HEK293 (cell line): ENCODE measurements around the gene CHRNE.

Source experiments
- CTCF ChIA-PET: fragments of 350-600 bp; formaldehyde crosslinking; extraction: SDS; loops from one replicate; lab custom pipeline; 2021; ENCODE audit warnings: antibody characterized with exemption; lab: Yijun Ruan, JAX
- POLR2A ChIA-PET: fragments of 300-600 bp; formaldehyde crosslinking; extraction: SDS; loops from one replicate; lab custom pipeline; 2020; ENCODE audit warnings: antibody characterized with exemption, inconsistent platforms; lab: Yijun Ruan, JAX
- H3K27ac ChIP-seq: fragments of 200-500 bp; sonication (Bioruptor generic); 2 replicates; pipeline ENCODE4 v1.5.1; 2014; ENCODE audit warnings: low read depth, low read length, control low read depth, inconsistent platforms; ENCODE audit errors: extremely low read depth
- H3K36me3 ChIP-seq, 2 experiments: fragments of 200-500 bp in 1 of 2; sonication (Bioruptor generic) in 1 of 2; 1 replicate in 1 of 2; 2 replicates in 1 of 2; pipeline ENCODE4 v1.5.1; 2014 to 2017; ENCODE audit warnings: inconsistent platforms in 2 of 2, low read length in 2 of 2; ENCODE audit not compliant: control insufficient read depth in 2 of 2, insufficient read depth in 1 of 2
- H3K4me1 ChIP-seq: fragments of 200-500 bp; sonication (Bioruptor generic); 2 replicates; pipeline ENCODE4 v1.5.1; 2014; ENCODE audit warnings: mild to moderate bottlenecking, low read length, inconsistent platforms; ENCODE audit not compliant: control insufficient read depth, insufficient read depth
- H3K4me3 ChIP-seq: 2 replicates; pipeline ENCODE4 v1.5.1; 2011; ENCODE audit warnings: low read depth, mild to moderate bottlenecking, control low read depth, low read length, moderate library complexity
- H3K9me3 ChIP-seq: fragments of 200-500 bp; sonication (Bioruptor generic); 2 replicates; pipeline ENCODE4 v1.5.1; 2014; ENCODE audit warnings: low read depth, low read length, inconsistent platforms; ENCODE audit not compliant: control insufficient read depth, insufficient read depth
- GLI4 ChIP-seq: fragments of 450-650 bp; formaldehyde crosslinking; IDR thresholded peaks from 2 replicates; pipeline ENCODE4 v1.5.1; 2016; ENCODE audit warnings: missing biosample characterization, missing genetic modification characterization
- HOXD13 ChIP-seq: sonication (generic); formaldehyde crosslinking; IDR thresholded peaks from 2 replicates; pipeline ENCODE4 v1.8.0; 2022; ENCODE audit warnings: missing genetic modification reagents, borderline replicate concordance
- KLF16 ChIP-seq: fragments of 450-650 bp; formaldehyde crosslinking; IDR thresholded peaks from 2 replicates; pipeline ENCODE4 v1.5.1; 2017; ENCODE audit warnings: missing biosample characterization, missing genetic modification characterization
- KLF9 ChIP-seq: fragments of 450-650 bp; formaldehyde crosslinking; IDR thresholded peaks from 2 replicates; pipeline ENCODE4 v1.5.1; 2016; ENCODE audit warnings: missing biosample characterization, missing genetic modification characterization, low read depth
- RBAK ChIP-seq: fragments of 450-650 bp; formaldehyde crosslinking; IDR thresholded peaks from 2 replicates; pipeline ENCODE4 v1.5.1; 2016; ENCODE audit warnings: missing biosample characterization, missing genetic modification characterization
- REPIN1 ChIP-seq: fragments of 450-650 bp; formaldehyde crosslinking; IDR thresholded peaks from 2 replicates; pipeline ENCODE4 v1.5.1; 2017; ENCODE audit warnings: missing biosample characterization, missing genetic modification characterization, low read depth
- SETDB1 ChIP-seq: IDR thresholded peaks from one replicate; pipeline ENCODE4 v1.6.1; 2017; ENCODE audit warnings: mild to moderate bottlenecking, low read length, moderate library complexity, mixed read lengths; ENCODE audit not compliant: insufficient read length
- SP3 ChIP-seq: fragments of 450-650 bp; formaldehyde crosslinking; IDR thresholded peaks from 2 replicates; pipeline ENCODE4 v1.5.1; 2016; ENCODE audit warnings: missing biosample characterization, missing genetic modification characterization
- YY2 ChIP-seq: fragments of 450-650 bp; formaldehyde crosslinking; IDR thresholded peaks from 2 replicates; pipeline ENCODE4 v1.5.1; 2016; ENCODE audit warnings: missing biosample characterization, missing genetic modification characterization
- ZBTB11 ChIP-seq: fragments of 450-650 bp; formaldehyde crosslinking; conservative IDR thresholded peaks from 2 replicates; pipeline ENCODE4 v1.5.1; 2016; ENCODE audit warnings: low read depth, missing biosample characterization, missing genetic modification characterization
- ZBTB17 ChIP-seq: fragments of 450-650 bp; formaldehyde crosslinking; IDR thresholded peaks from 2 replicates; pipeline ENCODE4 v1.5.1; 2016; ENCODE audit warnings: missing biosample characterization, missing genetic modification characterization
- ZFP69B ChIP-seq: fragments of 450-650 bp; formaldehyde crosslinking; IDR thresholded peaks from 2 replicates; pipeline ENCODE4 v1.5.1; 2016; ENCODE audit warnings: missing biosample characterization, missing genetic modification characterization
- ZNF114 ChIP-seq: fragments of 450-650 bp; formaldehyde crosslinking; IDR thresholded peaks from 2 replicates; pipeline ENCODE4 v1.5.0; 2017; ENCODE audit warnings: missing biosample characterization, missing genetic modification characterization
- ZNF121 ChIP-seq: fragments of 450-650 bp; formaldehyde crosslinking; IDR thresholded peaks from 2 replicates; pipeline ENCODE4 v1.5.1; 2016; ENCODE audit warnings: missing biosample characterization, missing genetic modification characterization
- ZNF174 ChIP-seq: fragments of 450-650 bp; formaldehyde crosslinking; IDR thresholded peaks from 2 replicates; pipeline ENCODE4 v1.5.0; 2017; ENCODE audit warnings: missing biosample characterization, mild to moderate bottlenecking, missing genetic modification characterization
- ZNF2 ChIP-seq: fragments of 450-650 bp; formaldehyde crosslinking; IDR thresholded peaks from 2 replicates; pipeline ENCODE4 v1.5.1; 2016; ENCODE audit warnings: missing biosample characterization, missing genetic modification characterization
- ZNF266 ChIP-seq: fragments of 450-650 bp; formaldehyde crosslinking; IDR thresholded peaks from 2 replicates; pipeline ENCODE4 v1.5.1; 2016; ENCODE audit warnings: missing biosample characterization, missing genetic modification characterization, low read depth
- ZNF366 ChIP-seq: fragments of 450-650 bp; formaldehyde crosslinking; conservative IDR thresholded peaks from 2 replicates; pipeline ENCODE4 v1.5.1; 2016; ENCODE audit warnings: missing biosample characterization, missing genetic modification characterization
- ZNF37A ChIP-seq: fragments of 450-650 bp; IDR thresholded peaks from 2 replicates; pipeline ENCODE4 v1.5.1; 2018; ENCODE audit warnings: missing biosample characterization, missing genetic modification characterization
- ZNF391 ChIP-seq: fragments of 450-650 bp; formaldehyde crosslinking; IDR thresholded peaks from 2 replicates; pipeline ENCODE4 v1.5.1; 2016; ENCODE audit warnings: low read depth, missing biosample characterization, missing genetic modification characterization, borderline replicate concordance
- ZNF416 ChIP-seq: fragments of 450-650 bp; formaldehyde crosslinking; IDR thresholded peaks from 2 replicates; pipeline ENCODE4 v1.5.1; 2016; ENCODE audit warnings: missing biosample characterization, missing genetic modification characterization
- ZNF449 ChIP-seq: fragments of 450-650 bp; formaldehyde crosslinking; IDR thresholded peaks from 2 replicates; pipeline ENCODE4 v1.5.1; 2017; ENCODE audit warnings: missing biosample characterization, mild to moderate bottlenecking, missing genetic modification characterization, moderate library complexity
- ZNF501 ChIP-seq: fragments of 450-650 bp; formaldehyde crosslinking; IDR thresholded peaks from 2 replicates; pipeline ENCODE4 v1.5.1; 2016; ENCODE audit warnings: missing biosample characterization, missing genetic modification characterization
- ZNF513 ChIP-seq: fragments of 450-650 bp; IDR thresholded peaks from 2 replicates; pipeline ENCODE4 v1.5.1; 2018; ENCODE audit warnings: missing biosample characterization, missing genetic modification characterization
- ZNF560 ChIP-seq: fragments of 450-650 bp; formaldehyde crosslinking; IDR thresholded peaks from 2 replicates; pipeline ENCODE4 v1.5.1; 2017; ENCODE audit warnings: missing biosample characterization, missing genetic modification characterization, borderline replicate concordance
- ZNF600 ChIP-seq: fragments of 450-650 bp; formaldehyde crosslinking; IDR thresholded peaks from 2 replicates; pipeline ENCODE4 v1.5.1; 2016; ENCODE audit warnings: missing biosample characterization, missing genetic modification characterization
- ZNF76 ChIP-seq: fragments of 450-650 bp; formaldehyde crosslinking; IDR thresholded peaks from 2 replicates; pipeline ENCODE4; 2016; ENCODE audit warnings: low read depth, missing biosample characterization, missing genetic modification characterization, borderline replicate concordance
- ZNF837 ChIP-seq: fragments of 450-650 bp; formaldehyde crosslinking; IDR thresholded peaks from 2 replicates; pipeline ENCODE4 v1.5.1; 2016; ENCODE audit warnings: missing biosample characterization, missing genetic modification characterization
- ZSCAN23 ChIP-seq: fragments of 450-650 bp; formaldehyde crosslinking; IDR thresholded peaks from 2 replicates; pipeline ENCODE4 v1.5.1; 2016; ENCODE audit warnings: missing biosample characterization, missing genetic modification characterization
- ZSCAN30 ChIP-seq: fragments of 450-650 bp; IDR thresholded peaks from 2 replicates; pipeline ENCODE4 v1.5.1; 2018; ENCODE audit warnings: missing biosample characterization, mild to moderate bottlenecking, missing genetic modification characterization, moderate library complexity
- ZSCAN4 ChIP-seq: fragments of 450-650 bp; formaldehyde crosslinking; IDR thresholded peaks from 2 replicates; pipeline ENCODE4 v1.5.1; 2017; ENCODE audit warnings: missing biosample characterization, missing genetic modification characterization
- ZXDB ChIP-seq: fragments of 450-650 bp; formaldehyde crosslinking; IDR thresholded peaks from 2 replicates; pipeline ENCODE4 v1.5.1; 2016; ENCODE audit warnings: missing biosample characterization, missing genetic modification characterization

CHRNE gene

GRCh38 chr17:4951486-4951885 is 48.6 kb upstream of the CHRNE start (continued):
- TF ChIP-seq ZSCAN23 (tag by site-specific recombination) (no peak), ZNF501 (tag by site-specific recombination) (no peak), ZNF837 (tag by site-specific recombination) (no peak), ZNF449 (no peak)

GRCh38 chr17:4950746-4951204 is 47.9 kb upstream of the CHRNE start, which contains the start of gene ENO3:
TSS of gene ENO3 (plus strand) at chr17:4951119. CDS start at chr17:4951830, 711 bp downstream.
- CTCF ChIA-PET: interaction anchor here (1.1 to 1.5 kb wide), 2 partner anchors 42 to 489 kb away, joined by 3 to 4 read pairs; no protein-coding TSS in a partner anchor
- H3K36me3 ChIP-seq: peaks cover 2 to 16% of the 10 kb centered on the region in 2 experiments; a peak in 2 of 3 replicates
- POLR2A ChIA-PET: interaction anchor here (0.9 to 17.9 kb wide), 6 partner anchors 8 to 47 kb away, joined by 3 to 358 read pairs (median 4); partner anchors contain the start of genes INCA1, KIF1C, RNF167 and SLC25A11
- peak within 1 kb of the TSS; percentile 29 for H3K4me3 ChIP-seq
- no peaks in the 10 kb centered on the region for H3K9me3 ChIP-seq
- H3K27ac ChIP-seq: peak within 1 kb of the TSS; percentile 99
- H3K4me1 ChIP-seq: peaks cover 16% of the 10 kb centered on the region
- no peak for TF ChIP-seq SETDB1
- TF ChIP-seq ZSCAN4 (tag by site-specific recombination): no peak
- TF ChIP-seq KLF9 (tag by site-specific recombination): no peak
- no peak for TF ChIP-seq ZNF391 (tag by site-specific recombination)
- TF ChIP-seq HOXD13 (CRISPR knock-in tag): no peak
- TF ChIP-seq ZNF121: no peak
- TF ChIP-seq ZNF560 (tag by site-specific recombination): no peak
- TF ChIP-seq YY2: no peak
- TF ChIP-seq ZSCAN30 (tag by site-specific recombination): no peak
- TF ChIP-seq KLF16 (tag by site-specific recombination): no peak
- no peak for TF ChIP-seq ZNF2 (tag by site-specific recombination)
- no peak for TF ChIP-seq GLI4
- no peak for TF ChIP-seq ZNF416 (tag by site-specific recombination)
- no peak for TF ChIP-seq ZNF266
- no peak for TF ChIP-seq RBAK
- no peak for TF ChIP-seq ZNF513 (tag by site-specific recombination)
- no peak for TF ChIP-seq ZNF174 (tag by site-specific recombination)
- TF ChIP-seq ZBTB11 (tag by site-specific recombination): no peak
- TF ChIP-seq ZNF37A (tag by site-specific recombination): no peak
- TF ChIP-seq ZNF366 (tag by site-specific recombination): peak; percentile 76
- TF ChIP-seq ZNF114: no peak
- TF ChIP-seq ZBTB17: peak; percentile 29; the same call in 1 of the 2 replicates
- TF ChIP-seq SP3 (tag by site-specific recombination): peak; percentile 41; the same call in 1 of the 2 replicates
- TF ChIP-seq ZNF600 (tag by site-specific recombination): no peak
- TF ChIP-seq ZXDB (tag by site-specific recombination): no peak
- TF ChIP-seq REPIN1 (tag by site-specific recombination): no peak
- 0 out of 2 replicates have a peak, but pooled peaks have one; percentile 22 for TF ChIP-seq ZNF76 (tag by site-specific recombination)
- no peak for TF ChIP-seq ZFP69B (tag by site-specific recombination)
